Panc1 (cell line): ENCODE measurements around the gene GZMB. TPM values are rescaled to one million over a fixed set of nuclear protein-coding genes. Genes with fewer than 3 reads are reported as not detected.

ENCODE experiments used
- ATAC-seq: fragments of 200-7000 bp; cut with Tn5 transposase; 2 replicates; pipeline ENCODE4 v1.9.1; 2020; ENCODE audit warnings: mild to moderate bottlenecking, moderate library complexity
- BruUV-seq: library from RNA; stranded (reverse); fragments of 400-500 nt; replicated peaks from 2 replicates; lab custom pipeline; 2021; lab: Mats Ljungman, UMichigan
- CTCF ChIA-PET: fragments of 300-600 bp; sonication (Branson Sonifier 250); formaldehyde crosslinking; loops from one replicate; lab custom pipeline; 2022; ENCODE audit warnings: antibody characterized with exemption; lab: Charles Lee
- POLR2A ChIA-PET: fragments of 300-600 bp; sonication (Branson Sonifier 250); formaldehyde crosslinking; loops from one replicate; lab custom pipeline; 2022; ENCODE audit warnings: antibody characterized with exemption; lab: Charles Lee
- DNase-seq: peaks from one replicate; pipeline ENCODE4 v3.0.0-alpha.2; 2010; ENCODE audit warnings: low read depth, low spot score
- H3K27ac ChIP-seq: 2 replicates; pipeline ENCODE4 v1.5.1; 2011; ENCODE audit warnings: mild to moderate bottlenecking, low read length, inconsistent platforms
- H3K27me3 ChIP-seq: fragments of 200-500 bp; sonication (Bioruptor generic); 2 replicates; pipeline ENCODE4 v1.6.0; 2014; ENCODE audit warnings: low read length, inconsistent platforms; ENCODE audit not compliant: control insufficient read depth, insufficient read depth
- H3K36me3 ChIP-seq: fragments of 200-500 bp; sonication (Bioruptor generic); 2 replicates; pipeline ENCODE4 v1.5.1; 2014; ENCODE audit warnings: inconsistent platforms, mild to moderate bottlenecking, low read length, moderate library complexity; ENCODE audit not compliant: control insufficient read depth, insufficient read depth
- H3K4me1 ChIP-seq: 2 replicates; pipeline ENCODE4 v1.5.1; 2011; ENCODE audit warnings: inconsistent platforms, mild to moderate bottlenecking, low read length, moderate library complexity; ENCODE audit not compliant: control insufficient read depth, insufficient read depth
- H3K4me3 ChIP-seq, 2 experiments: 2 replicates each; pipeline ENCODE4 v1.5.1; 2011 to 2012; ENCODE audit warnings: low read depth in 2 of 2, low read length in 2 of 2, mild to moderate bottlenecking in 2 of 2, inconsistent platforms in 1 of 2, moderate library complexity in 1 of 2
- H3K9me3 ChIP-seq: fragments of 200-500 bp; sonication (Bioruptor generic); 2 replicates; pipeline ENCODE4 v1.5.1; 2014; ENCODE audit warnings: low read depth, mild to moderate bottlenecking, inconsistent platforms, low read length, moderate library complexity; ENCODE audit not compliant: control insufficient read depth, insufficient read depth
- POLR2AphosphoS5 ChIP-seq: IDR thresholded peaks from 2 replicates; pipeline ENCODE4 v1.6.1; 2012; ENCODE audit warnings: mild to moderate bottlenecking, low read depth, low read length, moderate library complexity
- REST ChIP-seq, 2 experiments: IDR thresholded peaks; 2 replicates each; pipeline ENCODE4 v1.6.1; 2011 to 2012; ENCODE audit warnings: low read depth in 2 of 2, control low read depth in 1 of 2, low read length in 1 of 2, mild to moderate bottlenecking in 1 of 2, moderate library complexity in 1 of 2; ENCODE audit not compliant: insufficient read depth in 1 of 2
- SIN3A ChIP-seq: IDR thresholded peaks from 2 replicates; pipeline ENCODE4 v1.6.1; 2012; ENCODE audit warnings: low read depth, mild to moderate bottlenecking, low read length, moderate library complexity, borderline replicate concordance; ENCODE audit not compliant: insufficient read depth
- TCF7L2 ChIP-seq: IDR thresholded peaks from 2 replicates; pipeline ENCODE4 v1.6.1; 2011; ENCODE audit warnings: mild to moderate bottlenecking, low read depth, low read length, inconsistent platforms
- in situ Hi-C: cut with HindIII; loops from 2 replicates; pipeline ENCODE4 v1.10.0; 2016; ENCODE audit warnings: low sequenced_read_pairs, low pct_unique_long_range_greater_than_20kb
- intact Hi-C: fragments of 100-400 bp; cut with micrococcal nuclease; formaldehyde crosslinking; loops from one replicate; pipeline ENCODE4 v1.10.0; 2022; ENCODE audit not compliant: unreplicated experiment
- total RNA-seq: library from RNA; stranded (reverse); gene quantifications from one replicate; pipeline ENCODE4 v1.2.1, GENCODE V29; 2021; ENCODE audit not compliant: unreplicated experiment
- TF ChIP-seq, protein P1 (sequence below): fragments of 450-650 bp; IDR thresholded peaks from 2 replicates; pipeline ENCODE4 v1.5.1; 2017; ENCODE audit warnings: mild to moderate bottlenecking

GZMB gene
- total RNA-seq, 1 experiment from 2014 or later = 1.2 TPM

GRCh38 chr14:24670594-24670993 is 36.6 kb upstream of the GZMB start:
- ChIA-PET CTCF (no interaction called here), POLR2A (no interaction called here)
- no peaks in the 10 kb centered on the region for H3K27me3 ChIP-seq
- intact Hi-C loops (no loop called here), in situ Hi-C loops (no loop called here)
- BruUV-seq = no TSS peak
- ATAC-seq (no peak), DNase-seq (no peak)
- H3K9me3 ChIP-seq = no peaks in the 10 kb centered on the region
- H3K4me3 ChIP-seq = no peak overlapping the region
- TF ChIP-seq SIN3A (no peak), POLR2AphosphoS5 (no peak), REST (IDR thresholded peaks at IDR 0.05; ENCODE audit: insufficient read depth in 1 of 2, low read depth in 2 of 2, low read length in 1 of 2) (no peak), TCF7L2 (no peak)
- TF ChIP-seq, protein P1, sequence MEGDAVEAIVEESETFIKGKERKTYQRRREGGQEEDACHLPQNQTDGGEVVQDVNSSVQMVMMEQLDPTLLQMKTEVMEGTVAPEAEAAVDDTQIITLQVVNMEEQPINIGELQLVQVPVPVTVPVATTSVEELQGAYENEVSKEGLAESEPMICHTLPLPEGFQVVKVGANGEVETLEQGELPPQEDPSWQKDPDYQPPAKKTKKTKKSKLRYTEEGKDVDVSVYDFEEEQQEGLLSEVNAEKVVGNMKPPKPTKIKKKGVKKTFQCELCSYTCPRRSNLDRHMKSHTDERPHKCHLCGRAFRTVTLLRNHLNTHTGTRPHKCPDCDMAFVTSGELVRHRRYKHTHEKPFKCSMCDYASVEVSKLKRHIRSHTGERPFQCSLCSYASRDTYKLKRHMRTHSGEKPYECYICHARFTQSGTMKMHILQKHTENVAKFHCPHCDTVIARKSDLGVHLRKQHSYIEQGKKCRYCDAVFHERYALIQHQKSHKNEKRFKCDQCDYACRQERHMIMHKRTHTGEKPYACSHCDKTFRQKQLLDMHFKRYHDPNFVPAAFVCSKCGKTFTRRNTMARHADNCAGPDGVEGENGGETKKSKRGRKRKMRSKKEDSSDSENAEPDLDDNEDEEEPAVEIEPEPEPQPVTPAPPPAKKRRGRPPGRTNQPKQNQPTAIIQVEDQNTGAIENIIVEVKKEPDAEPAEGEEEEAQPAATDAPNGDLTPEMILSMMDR = no peak
- no peaks in the 10 kb centered on the region for H3K4me1 ChIP-seq
- no peaks in the 10 kb centered on the region for H3K36me3 ChIP-seq
- no peak overlapping the region for H3K27ac ChIP-seq

DNA sequence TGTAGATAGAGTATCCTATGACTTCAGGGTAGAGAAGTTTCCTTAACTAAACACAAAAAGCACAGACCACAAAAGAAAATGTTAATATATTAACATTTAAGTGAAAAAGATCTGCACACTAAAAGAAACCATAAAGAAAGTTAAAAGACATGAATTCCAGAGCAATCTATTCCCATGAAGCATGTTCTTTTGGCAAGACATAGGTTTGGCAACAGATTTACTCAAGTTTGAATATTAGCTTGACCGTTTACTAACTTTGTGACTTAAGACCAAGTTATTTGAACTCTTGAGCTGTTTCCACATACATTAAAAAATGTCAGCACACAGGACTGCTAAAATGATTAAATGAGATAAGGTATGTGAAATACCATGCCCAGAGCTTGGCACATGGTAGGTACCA is 35.7 kb upstream of the GZMB start:
- ChIA-PET CTCF (no interaction called here), POLR2A (no interaction called here)
- TF ChIP-seq TCF7L2 (no peak), POLR2AphosphoS5 (no peak), REST (IDR thresholded peaks at IDR 0.05; ENCODE audit: insufficient read depth in 1 of 2, low read depth in 2 of 2, low read length in 1 of 2) (no peak), SIN3A (no peak)
- TF ChIP-seq, protein P1 = no peak
- BruUV-seq = no TSS peak
- no peaks in the 10 kb centered on the region for H3K4me1 ChIP-seq
- H3K4me3 ChIP-seq = no peak overlapping the region
- H3K27me3 ChIP-seq = no peaks in the 10 kb centered on the region
- H3K27ac ChIP-seq = no peak overlapping the region
- intact Hi-C loops (no loop called here), in situ Hi-C loops (no loop called here)
- DNase-seq = no peak
- ATAC-seq = no peak
- no peaks in the 10 kb centered on the region for H3K36me3 ChIP-seq
- no peaks in the 10 kb centered on the region for H3K9me3 ChIP-seq
